OCI-LY7 (cell line): ENCODE measurements around the gene PLCD4. TPM values are rescaled to one million over a fixed set of nuclear protein-coding genes. Genes with fewer than 3 reads are reported as not detected.

Experiments used
- BruUV-seq: library from RNA; stranded (reverse); fragments of 400-500 nt; replicated peaks from 2 replicates; lab custom pipeline; 2021; lab: Mats Ljungman, UMichigan
- CTCF ChIA-PET: fragments of 300-600 bp; sonication (Branson Sonifier 250); formaldehyde crosslinking; loops from one replicate; lab custom pipeline; 2022; ENCODE audit warnings: antibody characterized with exemption; ENCODE audit not compliant: unreplicated experiment; lab: Charles Lee
- POLR2A ChIA-PET: fragments of 300-600 bp; sonication (Branson Sonifier 250); formaldehyde crosslinking; loops from one replicate; lab custom pipeline; 2022; ENCODE audit warnings: antibody characterized with exemption; lab: Charles Lee
- DNase-seq: peaks from one replicate; pipeline ENCODE4 v3.0.0-alpha.2; 2015; ENCODE audit warnings: low spot score
- H2AFZ ChIP-seq: fragments of 200-600 bp; sonication (generic), shearing (Covaris generic); 2 replicates; pipeline ENCODE4 v1.6.1; 2014; ENCODE audit warnings: mild to moderate bottlenecking, antibody characterized with exemption, low read length, moderate library complexity
- H3K27ac ChIP-seq: fragments of 200-600 bp; sonication (generic); 2 replicates; pipeline ENCODE4 v1.5.1; 2014; ENCODE audit warnings: mixed run types, low read depth, mild to moderate bottlenecking, moderate library complexity, low read length, inconsistent platforms; ENCODE audit not compliant: poor library complexity, severe bottlenecking
- H3K36me3 ChIP-seq: fragments of 200-600 bp; sonication (generic); 2 replicates; pipeline ENCODE4 v1.6.1; 2014; ENCODE audit warnings: mild to moderate bottlenecking, antibody characterized with exemption, low read length, moderate library complexity, mixed read lengths; ENCODE audit not compliant: insufficient read depth
- H3K4me1 ChIP-seq: fragments of 200-600 bp; sonication (generic); 2 replicates; pipeline ENCODE4 v1.5.1; 2014; ENCODE audit warnings: mild to moderate bottlenecking, low read length; ENCODE audit not compliant: insufficient read depth, poor library complexity, severe bottlenecking
- H3K4me2 ChIP-seq: fragments of 200-600 bp; sonication (generic); 2 replicates; pipeline ENCODE4 v1.6.1; 2014; ENCODE audit warnings: mild to moderate bottlenecking, low read length
- H3K4me3 ChIP-seq: fragments of 200-600 bp; sonication (generic); 2 replicates; pipeline ENCODE4 v1.5.1; 2014; ENCODE audit warnings: mild to moderate bottlenecking, low read depth, low read length; ENCODE audit not compliant: poor library complexity, severe bottlenecking
- H3K79me2 ChIP-seq: fragments of 200-600 bp; sonication (generic); 2 replicates; pipeline ENCODE4 v1.6.1; 2016; ENCODE audit warnings: low read depth, mild to moderate bottlenecking, low read length, moderate library complexity, mixed read lengths; ENCODE audit not compliant: insufficient read depth
- H3K9me2 ChIP-seq: fragments of 200-600 bp; sonication (generic); 2 replicates; pipeline ENCODE4 v1.6.1; 2016; ENCODE audit warnings: mild to moderate bottlenecking, low read length, mixed read lengths; ENCODE audit not compliant: insufficient read depth
- H3K9me3 ChIP-seq: fragments of 200-600 bp; sonication (generic); 2 replicates; pipeline ENCODE4 v1.6.1; 2014; ENCODE audit warnings: mild to moderate bottlenecking, mixed run types, low read length, mixed read lengths
- H4K20me1 ChIP-seq: fragments of 200-600 bp; sonication (generic); 2 replicates; pipeline ENCODE4 v1.6.1; 2014; ENCODE audit warnings: mild to moderate bottlenecking, antibody characterized with exemption, low read length, moderate library complexity, mixed read lengths; ENCODE audit not compliant: insufficient read depth
- EZH2phosphoT487 ChIP-seq: fragments of 200-600 bp; sonication (generic); IDR thresholded peaks from 2 replicates; pipeline ENCODE4 v1.6.1; 2018; ENCODE audit warnings: low read depth, borderline replicate concordance, mild to moderate bottlenecking, mixed run types, antibody characterized with exemption, low read length, moderate library complexity, mixed read lengths
- intact Hi-C: fragments of 100-400 bp; cut with micrococcal nuclease; formaldehyde crosslinking; loops from one replicate; pipeline ENCODE4 v1.10.0; 2022; ENCODE audit not compliant: unreplicated experiment
- total RNA-seq, 2 experiments: library from RNA; depleted of rRNA in 1 of 2; stranded (reverse); fragments of >200 nt in 1 of 2; shearing (Covaris generic) in 1 of 2; gene quantifications; 2 replicates each; pipeline ENCODE4 v1.2.3, GENCODE V29; 2014 to 2022
- TF ChIP-seq, protein P1 (sequence below): fragments of 200-600 bp; sonication (generic); conservative IDR thresholded peaks from 2 replicates; pipeline ENCODE4 v1.5.1; 2014; ENCODE audit warnings: mild to moderate bottlenecking, antibody characterized with exemption, low read length, moderate library complexity, mixed read lengths

The PLCD4 gene
- total RNA-seq, 2 experiments from 2014 or later, result 0.25 to 0.48 TPM

DNA sequence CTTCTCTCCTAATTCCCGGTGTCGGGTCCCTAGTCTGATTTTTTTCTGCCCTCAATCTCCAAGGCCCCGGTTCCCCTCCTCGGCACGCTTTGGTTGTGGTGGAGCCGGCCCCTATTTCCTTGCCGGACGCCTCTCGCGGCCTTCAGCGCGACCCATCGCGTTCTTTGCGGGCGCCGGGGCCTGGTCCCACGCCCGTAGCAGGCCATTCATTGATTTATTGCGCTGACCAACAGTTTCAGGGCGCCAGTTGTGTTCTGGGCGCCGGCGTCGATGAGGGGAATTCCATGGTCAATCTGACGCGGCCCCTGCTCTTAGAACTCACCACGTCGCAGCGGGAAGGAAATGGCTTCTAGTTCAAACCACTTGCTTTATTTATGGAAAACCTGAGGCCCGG is 38.7 kb upstream of the PLCD4 start:
- Histone ChIP-seq H2AFZ (peak overlapping the region; percentile 57; the same call in 1 of the 2 replicates), H3K79me2 (peaks cover 94% of the 10 kb centered on the region), H3K36me3 (peaks cover 71% of the 10 kb centered on the region), H3K27ac (peak overlapping the region; percentile 89), H3K9me3 (no peaks in the 10 kb centered on the region), H4K20me1 (peaks cover 33% of the 10 kb centered on the region), H3K4me2 (peak overlapping the region; percentile 82), H3K4me3 (peak overlapping the region; percentile 93), H3K4me1 (peaks cover 31% of the 10 kb centered on the region), H3K9me2 (no peaks in the 10 kb centered on the region)
- BruUV-seq, result no TSS peak
- TF ChIP-seq, protein P1, sequence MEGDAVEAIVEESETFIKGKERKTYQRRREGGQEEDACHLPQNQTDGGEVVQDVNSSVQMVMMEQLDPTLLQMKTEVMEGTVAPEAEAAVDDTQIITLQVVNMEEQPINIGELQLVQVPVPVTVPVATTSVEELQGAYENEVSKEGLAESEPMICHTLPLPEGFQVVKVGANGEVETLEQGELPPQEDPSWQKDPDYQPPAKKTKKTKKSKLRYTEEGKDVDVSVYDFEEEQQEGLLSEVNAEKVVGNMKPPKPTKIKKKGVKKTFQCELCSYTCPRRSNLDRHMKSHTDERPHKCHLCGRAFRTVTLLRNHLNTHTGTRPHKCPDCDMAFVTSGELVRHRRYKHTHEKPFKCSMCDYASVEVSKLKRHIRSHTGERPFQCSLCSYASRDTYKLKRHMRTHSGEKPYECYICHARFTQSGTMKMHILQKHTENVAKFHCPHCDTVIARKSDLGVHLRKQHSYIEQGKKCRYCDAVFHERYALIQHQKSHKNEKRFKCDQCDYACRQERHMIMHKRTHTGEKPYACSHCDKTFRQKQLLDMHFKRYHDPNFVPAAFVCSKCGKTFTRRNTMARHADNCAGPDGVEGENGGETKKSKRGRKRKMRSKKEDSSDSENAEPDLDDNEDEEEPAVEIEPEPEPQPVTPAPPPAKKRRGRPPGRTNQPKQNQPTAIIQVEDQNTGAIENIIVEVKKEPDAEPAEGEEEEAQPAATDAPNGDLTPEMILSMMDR, result no peak
- ChIA-PET POLR2A (interaction anchor here (0.6 to 1.8 kb wide), 3 partner anchors 15 to 102 kb away, joined by 3 to 5 read pairs (median 3); partner anchors contain the start of genes RNF25 and STK36), CTCF (no interaction called here)
- DNase-seq, result peak; percentile 61
- intact Hi-C loops, result loop anchor here (2.0 to 5.0 kb wide), 3 partner anchors 88 to 352 kb away; partner anchors contain the start of genes ARPC2, BCS1L and ZNF142

GRCh38 chr2:218569661-218570500 is 37.8 kb upstream of the PLCD4 start:
- Histone ChIP-seq H3K27ac (peak overlapping the region; percentile 89), H4K20me1 (peaks cover 28% of the 10 kb centered on the region), H3K9me3 (no peaks in the 10 kb centered on the region), H2AFZ (no peak overlapping the region), H3K79me2 (peaks cover 94% of the 10 kb centered on the region), H3K4me3 (peak overlapping the region; percentile 93), H3K36me3 (peaks cover 71% of the 10 kb centered on the region), H3K4me1 (peaks cover 31% of the 10 kb centered on the region), H3K4me2 (peak overlapping the region; percentile 82), H3K9me2 (no peaks in the 10 kb centered on the region)
- POLR2A ChIA-PET, result interaction anchor here (0.6 to 1.8 kb wide), 6 partner anchors 11 to 101 kb away, joined by 3 to 5 read pairs (median 4); partner anchors contain the start of genes RNF25 and STK36
- DNase-seq, result peak; percentile 22
- TF ChIP-seq EZH2phosphoT487, result no peak
- TF ChIP-seq, protein P1, result no peak
- intact Hi-C loops, result loop anchor here (2.0 to 5.0 kb wide), 3 partner anchors 87 to 353 kb away; partner anchors contain the start of genes ARPC2, BCS1L and ZNF142
- BruUV-seq, result TSS peak; percentile 66
- CTCF ChIA-PET, result no interaction called here
